Measurements from ENCODE around the gene SH3D19.

SH3D19 gene

DNA sequence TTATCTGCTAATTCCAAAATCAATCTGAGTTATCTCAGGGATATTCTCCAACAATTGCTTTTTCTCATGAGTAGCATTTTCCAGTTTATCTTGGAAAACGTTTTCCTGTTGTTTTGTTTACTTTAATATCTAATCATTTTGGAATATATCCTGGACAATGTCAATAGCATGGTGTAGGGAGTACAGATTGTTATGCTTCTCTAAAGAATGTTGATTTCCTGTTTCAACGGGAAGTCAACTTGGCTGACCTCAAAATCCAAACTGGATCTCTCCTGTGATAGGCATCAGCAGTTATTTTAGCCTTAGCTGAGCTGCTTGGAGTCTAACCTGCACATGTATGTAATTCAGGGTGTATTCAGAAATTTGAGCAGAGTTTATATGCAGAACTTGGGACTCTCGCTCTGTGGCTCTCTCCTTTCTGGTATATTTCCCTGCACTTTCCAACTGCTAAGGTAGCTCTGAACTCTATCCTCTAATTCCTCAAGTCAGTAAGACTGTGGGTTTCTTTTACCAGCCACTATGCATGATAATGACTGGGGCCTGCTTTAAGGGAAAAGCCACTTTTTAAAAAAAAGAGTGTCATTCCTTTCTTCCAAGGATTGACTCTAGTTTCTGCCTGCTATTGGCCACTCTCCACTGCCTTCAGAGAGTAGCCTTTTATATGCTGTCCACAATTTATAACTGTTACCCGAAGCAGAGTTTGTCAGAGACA lies 40.7 kb downstream of the SH3D19 start:
- TF ChIP-seq, protein P1, sequence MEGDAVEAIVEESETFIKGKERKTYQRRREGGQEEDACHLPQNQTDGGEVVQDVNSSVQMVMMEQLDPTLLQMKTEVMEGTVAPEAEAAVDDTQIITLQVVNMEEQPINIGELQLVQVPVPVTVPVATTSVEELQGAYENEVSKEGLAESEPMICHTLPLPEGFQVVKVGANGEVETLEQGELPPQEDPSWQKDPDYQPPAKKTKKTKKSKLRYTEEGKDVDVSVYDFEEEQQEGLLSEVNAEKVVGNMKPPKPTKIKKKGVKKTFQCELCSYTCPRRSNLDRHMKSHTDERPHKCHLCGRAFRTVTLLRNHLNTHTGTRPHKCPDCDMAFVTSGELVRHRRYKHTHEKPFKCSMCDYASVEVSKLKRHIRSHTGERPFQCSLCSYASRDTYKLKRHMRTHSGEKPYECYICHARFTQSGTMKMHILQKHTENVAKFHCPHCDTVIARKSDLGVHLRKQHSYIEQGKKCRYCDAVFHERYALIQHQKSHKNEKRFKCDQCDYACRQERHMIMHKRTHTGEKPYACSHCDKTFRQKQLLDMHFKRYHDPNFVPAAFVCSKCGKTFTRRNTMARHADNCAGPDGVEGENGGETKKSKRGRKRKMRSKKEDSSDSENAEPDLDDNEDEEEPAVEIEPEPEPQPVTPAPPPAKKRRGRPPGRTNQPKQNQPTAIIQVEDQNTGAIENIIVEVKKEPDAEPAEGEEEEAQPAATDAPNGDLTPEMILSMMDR (IDR thresholded peaks at IDR 0.05), result no peak

DNA sequence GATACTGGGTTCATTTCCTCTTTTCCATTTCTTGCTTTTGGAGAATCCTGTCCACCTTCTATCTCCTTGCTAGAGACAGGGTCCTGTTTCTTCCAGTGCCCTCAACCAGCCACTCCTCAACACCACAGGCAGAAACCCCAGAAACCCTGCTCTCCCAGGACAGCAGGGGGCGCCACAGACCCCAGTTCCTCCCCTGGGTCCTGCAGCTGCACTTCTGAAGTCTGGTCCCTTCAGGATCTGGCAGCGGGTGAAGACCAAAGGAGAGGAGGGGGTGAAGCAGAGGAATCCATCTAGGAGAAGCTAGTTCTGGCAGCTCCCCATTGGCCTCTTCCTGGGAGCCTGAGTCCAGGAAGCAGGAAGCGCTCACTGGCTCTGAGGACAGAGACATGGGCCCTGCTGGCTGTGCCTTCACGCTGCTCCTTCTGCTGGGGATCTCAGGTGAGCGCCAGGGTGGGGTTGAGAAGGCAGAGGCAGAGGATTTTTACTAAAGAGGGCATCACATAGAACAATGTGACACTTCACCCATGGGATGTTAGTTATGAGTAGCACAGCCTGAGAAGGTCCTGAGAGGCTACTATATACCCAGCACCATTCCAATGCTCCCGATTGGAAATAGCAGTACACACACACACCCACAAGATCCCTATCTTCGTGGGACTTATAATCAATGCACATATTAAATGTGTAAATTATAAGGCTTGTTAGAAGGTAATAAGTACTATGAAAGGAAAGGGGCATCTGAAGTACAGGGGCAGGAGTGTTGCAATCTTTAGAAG lies 48.4 kb downstream of the SH3D19 start, which contains the start of gene PRSS48:
PRSS48 (plus strand) TSS at position 375 of the 776 bp plus-strand sequence; CDS start at position 387, 12 bp downstream.
- TF ChIP-seq, protein P1 (IDR thresholded peaks at IDR 0.05), result peak; percentile 70

DNA sequence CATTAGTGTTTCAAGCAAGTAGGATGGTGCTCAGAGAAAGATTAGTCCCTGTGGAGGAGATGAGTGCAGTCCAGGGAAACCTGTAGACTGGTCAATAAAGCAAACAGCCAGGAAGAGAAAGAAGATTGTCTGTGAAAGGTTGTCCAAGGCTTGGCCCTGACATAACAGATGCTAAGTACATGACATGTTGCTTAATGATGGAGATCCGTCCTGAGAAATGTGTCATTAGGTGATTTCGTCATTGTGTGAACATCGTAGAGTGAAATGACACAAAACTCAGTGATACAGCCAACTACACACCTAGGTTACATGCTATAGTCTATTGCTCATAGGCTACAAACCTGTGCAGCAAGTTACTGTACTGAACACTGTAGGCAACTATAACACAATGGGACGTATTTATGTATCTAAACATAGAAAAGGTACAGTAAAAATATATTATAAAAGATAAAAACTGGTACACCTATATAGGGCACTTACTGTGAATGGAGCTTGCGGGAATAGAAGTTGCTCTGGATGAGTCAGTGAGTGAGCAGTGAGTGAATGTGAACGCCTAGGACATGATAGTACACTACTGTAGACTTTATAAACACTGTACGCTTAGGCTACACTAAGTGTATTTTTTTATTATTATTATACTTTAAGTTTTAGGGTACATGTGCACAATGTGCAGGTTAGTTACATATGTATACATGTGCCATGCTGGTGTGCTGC lies 57.4 kb downstream of the SH3D19 start:
- TF ChIP-seq, protein P1 (IDR thresholded peaks at IDR 0.05), result no peak

DNA sequence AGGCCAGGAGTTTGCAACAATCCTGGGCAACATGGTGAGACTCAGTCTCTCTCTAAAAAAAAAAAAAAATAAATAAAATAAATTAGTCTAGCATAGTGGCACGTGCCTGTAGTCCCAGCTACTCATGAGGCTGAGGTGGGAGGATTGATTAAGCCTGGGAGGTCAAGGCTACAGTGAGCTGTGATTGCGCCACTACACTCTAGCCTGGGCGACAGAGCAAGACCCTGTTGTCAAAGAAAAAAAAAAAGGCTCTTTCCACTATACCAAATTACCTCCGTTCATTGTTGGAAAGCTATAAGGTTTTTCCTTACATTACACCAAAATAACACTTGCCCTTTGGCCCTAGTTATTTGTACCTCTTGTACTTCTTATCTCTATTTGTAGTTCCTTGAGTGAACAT lies 58.3 kb downstream of the SH3D19 start:
- TF ChIP-seq, protein P1 (IDR thresholded peaks at IDR 0.05), result no peak

DNA sequence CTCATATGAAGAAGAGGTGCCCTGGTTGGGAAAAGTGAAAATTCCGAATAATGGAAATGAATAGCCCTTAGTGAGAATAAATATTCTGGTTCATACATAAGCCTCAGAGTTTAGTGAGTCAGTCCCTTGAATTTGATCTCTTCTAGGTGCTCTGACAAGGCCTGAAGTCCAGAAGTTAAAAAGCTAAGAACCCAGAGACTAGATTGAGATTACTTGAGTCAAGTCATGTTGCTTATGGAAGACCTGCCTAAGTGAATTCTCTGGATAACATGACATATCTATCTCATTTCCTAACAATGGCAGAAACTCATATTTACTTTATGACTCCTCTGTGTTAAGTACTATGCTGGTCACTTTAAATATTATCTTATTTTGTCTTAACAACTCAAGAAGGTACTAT lies 58.9 kb downstream of the SH3D19 start:
- TF ChIP-seq, protein P1 (IDR thresholded peaks at IDR 0.05), result no peak

DNA sequence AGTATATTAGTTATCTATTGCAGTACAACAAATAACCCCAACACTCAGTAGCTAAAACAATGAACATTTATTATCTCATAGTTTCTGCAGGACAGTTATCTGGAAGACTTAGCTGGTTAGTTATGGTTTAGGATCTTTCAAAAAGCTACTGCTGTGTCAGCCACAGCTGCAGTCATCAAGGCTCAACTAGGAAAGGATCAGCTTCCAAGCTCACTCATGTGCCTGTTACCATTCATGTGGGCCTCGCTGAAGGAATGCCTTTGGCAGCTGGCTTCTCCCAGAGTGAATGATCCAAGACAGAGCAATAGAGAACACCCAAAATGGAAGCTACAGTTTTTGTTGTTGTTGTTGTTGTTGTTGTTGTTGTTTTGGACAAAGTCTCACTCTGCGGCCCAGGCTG lies 62.0 kb downstream of the SH3D19 start:
- TF ChIP-seq, protein P1 (IDR thresholded peaks at IDR 0.05), result no peak

DNA sequence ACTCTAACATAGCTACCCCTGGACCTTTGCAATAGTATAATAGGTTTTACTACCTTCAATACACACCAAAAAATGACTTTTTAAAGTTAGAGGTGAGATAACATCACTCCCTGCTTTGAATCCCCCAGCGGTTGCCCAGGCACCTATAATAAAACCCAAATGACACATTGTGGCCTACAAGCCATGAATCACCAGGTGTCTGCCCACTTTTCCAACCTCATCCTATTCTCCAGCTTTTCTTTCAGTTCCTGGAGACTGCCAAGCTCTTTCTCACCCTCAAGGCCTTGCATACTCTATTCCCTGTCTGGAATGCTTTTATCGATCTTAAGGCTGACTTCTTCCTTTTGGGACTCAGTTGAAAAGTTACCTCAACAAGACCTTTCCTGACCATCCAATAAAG lies 64.9 kb downstream of the SH3D19 start:
- TF ChIP-seq, protein P1 (IDR thresholded peaks at IDR 0.05), result no peak
